Stimulated activated CD8-positive, alpha-beta memory T cell treated with anti-CD3 and anti-CD28 coated beads, Interleukin-12 subunit alpha, Interleukin-12 subunit beta, amount 100 ng/mL, for 4 hours (primary cell): ENCODE results near the gene SPHK2.
"Not testable (repeated sequence)": the region's sequence is repeated elsewhere in the genome, so short reads cannot be mapped to it uniquely, and the experiment has no call there.

Source experiments
- DNase-seq: peaks from one replicate; pipeline ENCODE4 v3.0.0-alpha.2; 2020; ENCODE audit warnings: low read depth

Gene SPHK2

DNA sequence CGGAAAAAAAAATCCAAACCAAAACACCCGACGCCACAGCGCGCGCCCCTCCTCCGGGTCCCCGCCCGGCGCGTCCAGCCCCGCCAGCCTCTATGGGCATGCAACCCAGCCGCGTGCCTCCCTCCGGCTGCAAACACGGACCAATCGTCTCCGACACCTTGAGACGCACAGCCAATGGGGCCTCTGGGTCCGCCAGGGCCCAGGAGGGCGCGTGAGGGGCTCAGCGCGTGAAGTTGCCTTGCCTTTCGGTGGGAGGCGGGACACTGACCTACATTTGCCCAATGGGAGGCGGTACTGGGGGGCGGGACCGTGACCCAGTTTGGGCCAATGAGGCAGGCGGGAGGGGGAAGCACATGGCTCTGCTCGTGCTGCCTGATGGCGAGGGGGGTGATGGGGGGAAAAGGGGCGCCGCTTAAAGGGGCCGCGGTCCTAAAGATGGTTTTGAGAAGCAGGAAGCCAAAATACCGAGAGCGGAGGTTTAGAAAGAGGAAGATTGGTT lies 18.2 kb downstream of the SPHK2 start:
- DNase-seq: peak; percentile 99

DNA sequence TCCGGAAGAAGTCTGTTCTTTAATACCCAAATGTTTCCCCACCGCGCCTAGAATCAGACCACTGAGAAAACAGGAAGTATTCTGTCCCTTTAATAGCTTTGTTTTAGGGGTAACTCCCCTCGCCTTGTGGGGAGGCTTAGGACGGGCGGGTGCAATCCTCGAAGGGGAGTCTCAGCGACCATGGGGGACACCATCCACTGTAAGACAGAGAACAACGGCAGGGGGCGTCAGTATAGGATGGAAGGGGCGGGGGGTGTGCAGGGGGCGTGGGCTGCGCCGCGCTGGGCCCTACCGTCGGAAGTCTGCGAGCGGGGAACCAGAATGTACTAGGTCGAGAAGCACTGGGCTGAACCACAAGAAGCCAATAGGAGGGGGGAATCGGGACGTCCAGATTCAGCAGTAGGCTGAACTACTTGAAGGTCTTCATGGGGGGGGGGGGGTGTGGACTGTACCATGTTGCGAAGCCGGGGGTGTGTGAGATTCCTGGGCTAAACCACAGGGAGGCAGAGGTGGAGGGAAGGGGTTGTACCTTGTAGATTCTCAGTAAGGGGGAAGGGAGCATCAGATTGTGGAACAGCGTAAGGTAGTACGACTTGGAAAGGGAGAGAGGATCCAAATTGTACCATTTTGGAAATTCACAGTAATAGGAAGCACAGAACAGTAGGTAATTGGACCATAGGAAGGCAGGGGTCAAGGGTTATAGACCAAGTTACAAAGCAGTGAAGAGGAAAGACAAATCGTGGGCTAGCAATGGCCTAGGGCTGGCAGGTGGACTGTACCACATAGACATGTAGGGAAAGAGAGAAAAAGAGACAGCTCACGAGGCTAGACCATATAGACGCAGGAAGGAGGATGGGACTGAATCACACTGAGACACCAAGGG lies 18.9 kb downstream of the SPHK2 start:
- DNase-seq: peak; percentile 66

DNA sequence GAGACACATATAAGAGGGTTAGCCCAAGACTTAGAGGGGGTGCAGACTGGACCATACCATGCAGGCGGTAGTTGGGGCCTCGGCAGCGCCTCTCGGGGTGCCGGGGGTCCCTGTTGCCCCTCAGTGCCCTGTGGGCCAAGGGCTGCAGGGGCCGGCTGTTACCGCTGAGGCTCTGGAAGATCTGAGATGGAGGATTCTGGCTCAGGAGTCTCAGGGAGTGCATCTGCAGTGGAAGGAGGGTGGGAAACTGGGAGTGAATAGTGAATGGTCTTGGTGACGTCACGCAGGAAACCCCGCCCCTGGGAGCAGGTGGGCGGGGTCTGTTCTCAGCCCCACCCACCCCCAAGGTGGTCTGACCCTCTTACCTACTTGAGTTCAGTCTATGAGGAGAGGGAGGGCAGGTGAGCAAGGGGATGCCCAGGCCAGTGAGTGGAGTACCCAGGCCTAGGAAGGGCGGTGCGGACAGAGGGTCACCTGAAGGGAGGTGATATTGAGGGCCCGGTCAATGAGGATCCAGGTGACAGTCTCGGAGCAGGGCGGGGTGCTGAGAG lies 19.6 kb downstream of the SPHK2 start:
- no peak for DNase-seq

DNA sequence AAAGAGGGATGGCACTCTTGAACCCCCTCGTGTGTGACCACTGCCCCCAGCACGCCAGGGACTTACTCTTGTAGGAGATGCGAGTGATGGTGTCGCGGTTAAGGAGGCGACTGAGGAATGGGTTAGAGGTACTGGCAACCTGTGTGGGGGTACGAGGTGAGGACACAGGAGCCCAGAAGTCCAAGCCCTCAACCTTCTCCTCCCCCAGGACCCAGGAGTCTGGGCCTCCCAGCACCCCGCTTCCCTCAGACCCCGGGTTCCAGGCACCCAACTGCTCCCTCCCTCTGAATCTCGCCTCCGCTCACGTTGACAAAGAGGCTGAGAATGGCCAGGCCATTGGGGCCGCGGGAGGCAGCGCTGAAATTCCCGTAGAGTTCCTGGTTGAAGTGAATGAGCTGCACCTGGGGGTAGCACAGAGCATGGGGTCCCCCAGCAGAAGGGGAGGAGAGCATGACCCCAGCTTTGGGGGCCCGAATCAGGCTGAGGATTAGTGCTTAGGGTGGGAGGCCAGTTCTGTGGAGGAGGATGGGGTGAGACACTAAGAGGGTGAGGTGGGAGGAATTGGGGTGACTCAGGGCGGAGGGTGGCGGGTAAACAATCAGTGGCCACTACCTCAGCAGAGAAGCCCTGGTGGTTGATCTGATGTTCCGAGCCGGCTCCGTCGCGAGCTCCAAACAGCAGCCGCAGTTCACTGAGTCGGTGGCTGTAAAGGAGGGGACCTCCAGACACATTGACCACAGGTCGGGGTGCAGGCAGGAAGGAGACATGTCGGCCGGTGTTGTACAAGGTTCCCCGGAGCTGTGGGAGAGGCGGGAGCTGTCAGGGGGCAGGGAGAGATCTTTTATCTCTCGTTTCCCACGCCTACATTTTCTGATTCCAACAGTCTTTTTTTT lies 20.4 kb downstream of the SPHK2 start:
- no peak for DNase-seq

DNA sequence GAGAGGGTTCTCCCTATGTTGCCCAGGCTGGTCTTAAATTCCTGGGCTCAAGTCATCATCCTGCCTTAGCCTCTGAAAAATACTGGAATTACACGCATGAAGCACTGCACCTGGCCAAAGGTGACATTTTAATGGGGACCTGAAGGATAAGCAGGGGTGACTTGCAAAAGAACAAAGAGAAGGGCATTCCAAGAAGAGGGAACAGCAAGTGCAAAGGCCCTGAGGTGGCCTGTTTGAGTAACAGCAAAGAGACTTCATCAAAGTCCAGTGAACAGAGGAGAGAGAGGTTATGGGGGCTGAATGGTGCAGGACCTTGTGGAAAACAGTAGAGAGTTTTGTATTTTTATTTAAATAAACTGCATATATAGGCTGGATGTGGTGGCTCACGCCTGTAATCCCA lies 22.5 kb downstream of the SPHK2 start:
- no peak for DNase-seq

DNA sequence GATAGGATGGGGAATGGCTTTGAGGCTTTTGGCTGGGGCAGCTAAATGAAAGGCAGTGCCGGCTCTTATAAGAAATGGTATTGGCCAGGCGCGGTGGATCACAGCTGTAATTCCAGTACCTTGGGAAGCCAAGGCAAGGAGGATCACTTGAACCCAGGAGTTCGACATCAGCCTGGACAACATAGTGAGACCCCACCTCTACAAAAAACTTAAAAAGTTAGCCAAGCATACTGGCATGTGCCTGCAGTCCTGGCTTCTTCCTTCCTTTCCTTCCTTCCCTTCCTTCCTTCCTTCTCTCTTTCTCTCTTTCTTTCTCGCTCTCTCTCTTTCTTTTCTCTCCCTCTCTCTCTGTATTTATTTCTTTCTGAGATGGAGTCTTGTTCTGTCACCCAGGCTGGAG lies 23.6 kb downstream of the SPHK2 start:
- DNase-seq: no peak

DNA sequence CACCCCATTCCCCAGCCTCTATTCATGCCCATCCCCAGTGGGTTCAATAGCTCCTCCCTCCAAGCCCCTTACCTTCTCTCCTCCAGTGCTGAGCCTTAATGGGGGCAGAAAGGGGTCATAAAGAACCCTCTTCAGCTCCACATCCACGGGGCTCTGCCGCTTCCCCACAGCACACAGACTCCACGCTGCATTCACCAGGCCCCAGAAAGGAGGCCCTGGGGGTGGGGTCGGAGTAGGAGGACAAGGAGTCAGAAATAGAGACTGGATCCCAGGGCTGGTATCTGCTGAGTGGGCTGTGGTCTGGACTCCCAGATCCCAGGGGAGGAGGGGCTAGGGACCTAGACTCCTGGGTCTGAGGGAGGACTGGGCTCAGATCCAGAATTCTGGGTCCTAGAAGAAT lies 25.0 kb downstream of the SPHK2 start:
- no peak for DNase-seq

DNA sequence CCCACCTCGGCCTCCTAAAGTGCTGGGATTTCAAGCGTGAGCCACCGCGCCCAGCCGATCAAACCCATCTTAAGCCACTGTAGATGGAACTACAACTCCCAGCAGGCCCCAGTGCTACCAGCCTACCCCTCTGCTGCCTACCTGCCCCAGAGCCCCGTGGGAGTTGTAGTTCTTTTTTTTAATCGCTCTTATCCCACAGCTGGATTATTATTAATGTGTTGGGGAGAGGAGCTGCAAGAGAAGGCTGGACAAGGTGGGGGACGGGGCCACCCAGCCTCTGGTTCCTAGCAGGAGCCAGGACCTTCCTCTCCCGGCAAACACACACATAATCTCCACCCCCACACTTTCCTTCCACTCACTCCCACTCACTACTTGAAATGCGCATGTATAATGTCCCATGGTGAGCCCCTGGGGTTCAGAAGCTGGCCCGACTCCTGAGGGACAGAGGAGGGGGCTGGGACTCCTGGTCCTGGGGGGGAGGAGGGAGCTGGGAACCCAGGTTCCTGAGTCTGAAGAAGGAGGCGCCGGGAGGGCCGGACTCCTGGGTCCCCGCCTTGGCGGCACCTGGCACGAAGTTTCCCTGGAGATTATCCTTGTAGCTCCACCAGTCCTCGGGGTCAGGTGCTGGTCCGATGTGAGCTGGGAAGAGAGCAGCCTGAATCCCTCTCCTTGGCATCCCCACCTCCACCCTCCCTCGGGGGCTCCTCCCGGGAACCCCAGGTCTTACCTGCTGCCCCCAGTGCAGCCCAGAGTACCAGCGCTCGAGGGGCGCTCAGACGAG lies 25.7 kb downstream of the SPHK2 start:
- DNase-seq: no peak

DNA sequence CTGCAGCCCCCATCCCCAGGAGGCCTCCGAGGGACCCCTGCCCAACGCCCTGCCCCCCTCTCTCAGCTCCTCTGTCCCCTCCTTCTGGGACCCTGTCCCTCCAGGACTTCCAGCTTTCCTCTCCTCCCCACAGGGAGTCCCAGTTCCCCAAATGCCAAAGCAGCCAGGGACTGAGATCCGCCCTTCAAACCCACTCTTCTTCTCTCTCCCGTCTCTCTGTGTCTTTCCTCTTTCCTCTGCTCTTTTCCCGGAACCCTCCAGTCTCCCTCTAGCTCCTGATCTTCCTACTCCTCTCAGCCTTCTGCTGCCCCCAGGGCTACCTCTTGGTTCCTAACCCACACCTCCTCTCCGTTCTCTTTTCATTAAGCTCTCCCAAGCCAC lies 26.3 kb downstream of the SPHK2 start:
- DNase-seq: no peak

DNA sequence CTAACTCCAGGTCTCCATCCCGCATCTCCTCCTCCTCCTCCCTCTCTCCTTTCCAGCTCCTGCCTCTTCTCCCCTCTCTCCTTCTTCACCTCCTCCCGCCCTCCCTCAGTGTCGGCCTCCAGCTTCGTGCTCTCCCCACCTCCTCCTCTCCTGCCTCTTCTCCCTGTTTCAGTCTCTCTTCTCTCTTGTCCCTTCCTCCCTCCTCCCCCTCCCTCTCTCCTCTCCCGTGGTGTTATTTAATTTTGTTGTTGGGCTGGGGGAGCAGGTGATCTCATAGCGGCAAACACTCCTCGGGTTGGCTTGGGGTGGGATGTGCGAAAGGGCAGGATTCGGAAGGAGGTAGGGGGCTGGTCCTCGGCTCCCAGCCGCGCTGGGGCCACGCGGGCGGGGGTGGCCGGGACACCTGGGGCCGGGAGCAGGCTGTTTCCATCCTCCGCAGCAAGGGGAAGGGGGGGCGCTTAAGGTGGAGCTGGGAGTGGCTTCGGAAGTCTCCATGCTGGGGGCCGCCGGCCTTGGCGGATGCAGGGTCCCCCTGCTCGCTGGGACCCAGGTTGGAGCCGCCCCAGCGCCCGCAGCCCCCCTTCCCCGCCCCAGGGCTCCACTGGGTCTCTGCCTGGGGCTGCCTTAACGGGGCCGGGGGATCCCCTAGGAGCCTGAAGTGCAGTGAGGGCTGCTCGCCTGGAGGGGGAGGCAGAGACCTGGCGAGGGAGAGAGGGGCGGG lies 26.9 kb downstream of the SPHK2 start, which contains the start of gene CA11:
Gene CA11 (minus strand): TSS at position 187 of the 721 bp plus-strand sequence. CDS start 555 bp downstream, outside the sequence.
- peak; percentile 87 for DNase-seq

DNA sequence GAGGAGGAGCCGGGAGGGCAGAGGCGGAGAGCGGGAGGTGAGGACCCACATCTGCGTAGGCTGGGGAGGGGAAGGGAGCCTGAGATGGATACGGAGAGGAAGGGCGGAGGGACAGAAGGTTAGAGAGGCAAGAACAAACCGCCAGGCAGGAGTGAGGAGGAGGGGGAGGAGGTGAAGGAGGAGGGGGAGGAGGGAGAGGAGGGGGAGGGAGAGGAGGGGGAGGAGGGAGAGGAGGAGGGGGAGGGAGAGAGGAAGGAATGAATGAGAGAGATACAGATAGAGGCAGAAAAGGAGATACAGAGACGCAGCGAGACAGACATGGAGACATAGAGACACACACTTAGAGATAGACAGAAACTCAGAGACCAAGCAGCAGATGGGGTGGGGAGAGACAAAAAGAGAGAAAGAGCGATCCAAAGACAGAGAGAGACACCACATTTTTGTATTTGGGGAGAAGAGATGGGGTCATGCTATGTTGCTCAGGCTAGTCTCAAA lies 27.5 kb downstream of the SPHK2 start:
- DNase-seq: no peak

DNA sequence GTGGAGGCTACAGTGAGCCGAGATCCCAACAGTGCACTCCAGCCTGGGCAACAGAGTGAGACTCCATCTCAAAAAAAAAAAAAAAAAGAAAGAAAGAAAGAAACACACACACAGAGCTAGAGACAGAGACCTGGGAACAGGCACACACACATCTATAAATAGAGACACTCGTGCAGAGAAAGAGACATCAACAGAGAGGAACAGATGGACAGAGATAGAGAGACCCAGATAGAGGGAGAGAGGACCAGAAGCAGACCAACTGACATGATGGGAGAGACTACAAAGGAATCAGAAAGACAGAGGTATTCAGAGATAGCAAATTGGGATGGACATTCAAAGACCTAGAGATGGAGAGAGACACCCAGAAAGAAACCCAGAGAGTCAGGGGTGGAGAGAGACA lies 28.8 kb downstream of the SPHK2 start:
- DNase-seq: no peak

DNA sequence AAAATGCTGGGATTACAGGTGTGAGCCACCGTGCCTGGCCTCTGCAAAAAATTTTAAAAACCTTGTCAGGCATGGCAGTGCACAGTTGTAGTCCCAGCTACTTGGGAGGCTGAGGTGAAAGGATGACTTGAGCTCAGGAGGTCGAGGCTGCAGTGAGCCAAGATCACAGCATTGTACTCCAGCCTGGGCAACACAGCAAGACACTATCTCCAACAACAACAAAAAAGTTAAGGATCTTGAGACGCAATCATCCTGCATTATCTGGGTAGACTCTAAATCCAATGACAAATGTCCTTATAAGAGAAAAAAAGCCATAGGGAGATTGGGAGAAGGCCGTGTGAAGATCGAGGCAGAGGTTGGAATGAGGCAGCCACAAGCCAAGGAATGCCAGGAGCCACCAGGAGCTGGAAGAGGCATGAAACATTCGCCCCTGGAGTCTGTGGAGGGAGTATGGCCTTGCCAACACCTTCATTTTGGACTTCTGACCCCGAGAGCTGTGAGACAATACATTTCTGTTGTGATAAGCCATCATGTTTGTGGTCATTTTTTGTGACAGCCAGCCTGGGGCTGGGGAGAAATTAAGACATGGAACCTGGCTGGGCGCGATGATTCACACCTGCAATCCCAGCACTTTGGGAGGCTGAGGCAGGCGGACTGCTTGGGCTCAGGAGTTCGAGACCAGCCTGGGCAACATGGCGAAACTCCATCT lies 31.8 kb downstream of the SPHK2 start:
- DNase-seq: no peak

DNA sequence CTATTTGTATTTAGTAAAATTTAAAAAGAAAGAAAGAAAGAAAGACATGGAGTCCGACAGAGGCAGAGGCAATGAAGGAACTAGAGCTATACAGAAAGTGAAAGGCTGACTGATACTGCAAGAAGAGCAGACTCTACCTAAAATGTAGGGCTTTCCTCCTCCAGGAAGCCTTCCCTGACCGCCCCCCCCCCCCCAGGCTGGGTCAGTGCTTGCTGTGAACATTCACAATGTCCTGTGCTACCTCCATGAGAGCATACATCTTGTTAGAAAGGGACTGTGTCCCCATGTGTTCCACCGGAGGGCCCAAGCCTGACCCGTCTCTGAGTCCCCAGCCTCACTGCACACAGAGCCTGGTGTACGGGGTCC lies 32.4 kb downstream of the SPHK2 start:
- no peak for DNase-seq

DNA sequence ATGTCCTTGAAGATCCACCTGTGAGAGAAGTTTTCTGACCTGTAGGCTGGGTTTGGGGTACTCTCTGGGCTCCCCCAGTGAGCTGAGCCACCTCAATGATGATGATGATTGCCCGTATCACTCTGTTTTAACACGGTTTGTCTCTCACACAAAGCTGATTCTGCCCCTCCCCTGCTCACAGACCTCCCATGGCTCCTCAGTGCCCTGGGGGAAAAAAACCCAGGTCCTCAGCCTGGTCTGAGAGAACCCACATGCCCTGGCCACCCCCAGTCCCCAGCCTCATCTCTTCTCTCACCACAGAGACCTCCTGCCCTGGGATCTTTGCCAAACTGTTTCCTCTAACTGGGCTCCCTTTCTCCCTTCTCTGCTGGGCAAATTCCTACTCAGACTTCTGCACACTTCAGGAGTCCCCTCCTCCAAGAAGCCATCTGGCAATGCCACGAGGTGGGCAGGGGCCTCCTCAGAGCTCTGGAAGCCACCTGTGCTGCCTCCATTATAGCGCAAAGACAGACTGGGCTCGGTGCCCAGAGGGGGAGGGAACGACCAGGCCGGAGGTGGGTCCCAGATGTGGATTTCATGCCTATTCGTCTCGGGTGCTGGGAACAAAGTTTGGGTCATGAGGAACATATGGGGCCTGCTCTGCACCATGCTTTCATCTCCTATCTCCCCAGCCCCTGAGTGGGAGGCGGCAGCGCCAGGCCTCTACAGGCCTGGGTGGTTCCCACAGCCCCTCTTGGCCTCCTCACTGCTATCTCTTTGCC lies 35.2 kb downstream of the SPHK2 start:
- no peak for DNase-seq

DNA sequence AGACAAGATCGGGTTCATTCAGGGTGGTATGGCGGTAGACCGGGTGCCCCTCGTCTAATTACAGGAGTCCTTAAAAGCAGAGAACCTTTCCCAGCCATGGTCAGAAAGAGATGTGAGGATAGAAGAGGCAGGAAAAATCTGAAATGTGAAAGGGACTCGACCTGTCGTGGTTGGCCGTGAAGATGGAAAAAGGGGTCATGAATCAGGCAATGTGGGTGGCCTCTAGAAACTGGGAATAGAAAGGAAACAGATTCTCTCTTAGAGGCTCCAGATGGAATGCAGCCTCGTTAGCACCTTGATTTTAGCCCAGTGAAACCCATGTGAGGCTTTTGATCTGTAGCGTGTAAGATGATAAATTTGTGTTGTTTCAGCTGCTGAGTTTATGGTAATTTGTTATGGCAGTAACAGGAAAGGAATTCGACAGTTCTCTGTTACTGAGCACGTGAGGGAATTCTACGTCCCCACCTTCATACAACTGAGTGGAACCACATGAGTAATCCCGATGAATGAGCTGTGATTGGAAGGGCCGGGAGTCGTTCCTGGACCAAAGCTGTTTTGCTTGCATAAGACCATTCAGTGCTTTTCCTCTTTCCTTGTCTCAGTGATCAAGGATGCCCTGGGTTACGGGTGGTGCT lies 37.7 kb downstream of the SPHK2 start:
- no peak for DNase-seq

DNA sequence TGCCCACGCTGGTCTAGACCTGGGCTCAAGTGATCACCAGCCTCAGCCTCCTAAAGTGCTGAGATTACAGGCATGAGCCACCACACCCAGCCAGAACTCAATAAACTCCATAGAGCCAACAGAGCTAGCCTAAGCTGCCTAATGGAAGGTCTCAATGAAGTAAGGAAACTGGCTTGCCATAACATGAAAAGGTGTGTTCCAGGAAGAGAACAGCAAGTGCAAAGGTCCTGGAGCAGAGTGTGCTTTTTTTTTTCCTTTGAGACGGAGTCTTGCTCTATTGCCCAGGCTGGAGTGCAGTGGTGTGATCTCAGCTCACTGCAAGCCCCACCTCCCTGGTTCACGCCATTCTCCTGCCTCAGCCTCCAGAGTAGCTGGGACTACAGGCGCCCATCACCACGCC lies 38.5 kb downstream of the SPHK2 start:
- DNase-seq: not testable (repeated sequence)

DNA sequence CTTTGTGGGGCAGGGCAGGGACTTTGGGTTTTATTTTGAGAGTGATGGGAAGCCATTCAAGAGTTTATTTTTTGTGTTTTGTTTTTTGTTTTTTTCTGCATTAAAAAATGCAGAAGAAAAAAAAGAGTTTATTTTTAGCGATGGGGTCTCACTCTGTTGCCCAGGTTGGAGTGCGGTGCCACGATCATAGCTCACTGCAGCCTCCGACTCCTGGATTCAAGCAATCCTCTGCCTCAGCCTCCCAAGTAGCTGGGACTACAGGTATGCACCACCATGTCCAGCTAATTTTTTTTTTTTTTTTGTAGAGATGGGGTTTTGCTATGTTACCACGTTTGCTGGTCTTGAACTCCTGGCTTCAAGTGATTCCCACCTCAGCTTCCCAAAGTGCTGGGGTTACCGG lies 39.2 kb downstream of the SPHK2 start:
- no peak for DNase-seq

DNA sequence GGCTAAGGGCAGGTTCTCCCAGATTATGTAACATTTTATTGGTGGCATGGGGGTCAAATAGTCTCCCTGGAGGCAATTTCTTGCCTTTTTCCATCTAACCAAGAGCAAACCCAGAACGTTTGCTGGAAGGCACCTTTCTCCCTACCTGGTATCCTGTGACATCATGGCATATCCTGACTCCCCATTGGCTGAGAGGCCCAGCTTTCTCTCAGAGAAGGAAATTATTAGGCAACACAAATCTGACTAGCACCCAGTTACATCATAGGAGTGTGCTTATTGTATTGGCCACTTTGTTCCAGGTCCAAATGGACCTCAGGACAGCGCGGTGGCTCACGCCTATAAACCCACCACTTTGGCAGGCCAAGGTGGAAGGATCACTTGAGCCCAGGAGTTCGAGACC lies 40.5 kb downstream of the SPHK2 start:
- DNase-seq: no peak
